Epithelial cell of esophagus (primary cell): Measurements from ENCODE around the gene CBARP.
"Not testable (repeated sequence)": the region's sequence is repeated elsewhere in the genome, so short reads cannot be mapped to it uniquely, and the experiment has no call there.

Source experiments
- DNase-seq: peaks from one replicate; pipeline ENCODE4 v3.0.0; 2010; ENCODE audit warnings: low read depth
- H3K4me3 ChIP-seq: 2 replicates; pipeline ENCODE4 v1.5.1; 2011; ENCODE audit warnings: mild to moderate bottlenecking, low read length, control low read depth
- CTCF ChIP-seq: IDR thresholded peaks from 2 replicates; pipeline ENCODE4 v1.5.1; 2011; ENCODE audit warnings: low read depth, mild to moderate bottlenecking, low read length, control low read depth, inconsistent platforms; ENCODE audit not compliant: insufficient read depth; ENCODE audit errors: missing control alignments

CBARP gene

DNA sequence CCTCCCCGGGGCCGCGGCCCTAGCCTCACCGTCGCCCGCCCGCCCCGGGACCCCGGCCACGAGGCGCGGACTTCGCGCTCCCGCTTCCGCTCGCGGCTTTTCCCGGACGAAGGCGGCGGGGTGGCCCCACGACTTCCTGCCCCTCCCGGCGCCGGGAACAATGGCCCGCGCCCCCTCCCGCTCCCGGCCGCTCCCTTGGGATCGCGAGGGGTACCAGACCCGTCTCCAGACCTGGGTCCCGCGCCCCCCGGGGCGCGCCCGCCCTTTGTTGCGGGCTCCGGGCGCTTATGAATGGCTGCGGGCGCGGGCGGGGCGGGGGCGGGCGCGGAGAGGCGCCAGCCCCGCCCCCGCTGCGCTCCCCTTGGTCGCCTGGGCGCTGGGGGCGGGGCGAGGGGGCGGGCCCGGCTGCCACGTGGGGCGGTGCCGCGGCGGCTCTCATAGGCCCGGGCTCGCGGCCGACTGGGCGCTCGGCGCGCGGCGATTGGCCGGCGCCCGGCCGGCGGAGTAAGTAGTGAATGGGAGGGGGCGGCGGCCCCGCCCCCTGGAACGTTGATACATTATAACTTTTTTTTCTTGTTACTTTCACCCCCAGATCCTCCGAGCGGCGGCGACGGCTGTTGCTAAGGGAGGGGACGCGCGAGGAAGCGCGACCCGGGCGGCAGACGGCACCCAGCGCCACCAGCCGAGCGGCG, 11.6 kb upstream of the CBARP start:
- TF ChIP-seq CTCF, result no peak
- peak; percentile 96 for DNase-seq
- H3K4me3 ChIP-seq, result peak overlapping the region; percentile 75

DNA sequence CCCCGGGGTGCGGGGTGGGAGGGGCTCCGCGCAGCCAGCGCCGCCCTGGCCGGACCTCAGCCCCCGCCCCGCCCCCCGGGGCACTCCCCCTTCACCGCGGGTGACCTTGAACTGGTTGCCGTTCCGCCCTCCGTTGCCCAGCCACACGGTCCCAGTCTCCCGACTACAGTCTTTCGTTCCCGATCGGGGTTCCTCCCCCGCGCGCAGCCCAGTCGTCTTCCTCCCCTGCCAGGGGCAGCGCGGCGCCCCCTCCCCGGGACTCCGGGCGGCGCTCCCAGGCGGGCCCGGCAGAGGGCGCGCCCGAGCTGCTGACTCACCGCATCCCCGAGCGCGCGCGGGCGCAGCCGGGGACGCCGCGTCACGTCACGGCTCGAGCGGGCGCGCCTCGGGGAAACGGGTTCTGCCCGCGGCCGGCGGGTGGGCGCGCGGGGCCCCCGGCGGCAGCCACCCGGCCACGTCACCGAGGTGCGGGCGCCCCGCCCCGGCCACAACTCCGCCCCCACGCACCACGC, 11.0 kb upstream of the CBARP start:
- peak overlapping the region; percentile 65 for H3K4me3 ChIP-seq
- peak; percentile 74 for DNase-seq
- TF ChIP-seq CTCF, result peak; percentile 31

GRCh38 chr19:1248139-1248785, 10.5 kb upstream of the CBARP start, which contains the start of gene MIDN:
Gene MIDN, plus strand, starts transcription at chr19:1248583. Its CDS starts 1,714 bp downstream, at chr19:1250297.
- no peak for TF ChIP-seq CTCF
- peak within 1 kb of the TSS; percentile 65 for H3K4me3 ChIP-seq
- peak; percentile 88 for DNase-seq

DNA sequence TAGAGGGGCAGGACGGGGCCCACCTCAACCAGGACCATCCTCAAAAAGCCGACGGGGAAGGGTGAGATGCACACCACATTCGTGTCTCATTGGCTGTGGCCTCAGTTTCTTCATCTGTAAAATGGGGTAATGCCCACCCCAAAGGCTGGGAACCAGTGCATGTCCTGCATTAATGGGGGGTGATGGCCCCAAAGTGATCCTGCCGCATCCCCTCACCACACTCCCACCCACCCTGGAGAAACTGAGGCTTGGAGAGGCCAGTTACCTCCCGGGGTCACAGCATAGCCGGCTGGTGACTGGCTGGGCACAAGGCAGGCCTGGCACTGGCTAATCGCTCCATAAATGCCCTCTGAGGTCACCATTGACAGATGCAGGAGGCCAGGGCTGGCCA, 9.9 kb upstream of the CBARP start:
- TF ChIP-seq CTCF, result no peak
- H3K4me3 ChIP-seq, result no peak overlapping the region
- DNase-seq, result no peak

DNA sequence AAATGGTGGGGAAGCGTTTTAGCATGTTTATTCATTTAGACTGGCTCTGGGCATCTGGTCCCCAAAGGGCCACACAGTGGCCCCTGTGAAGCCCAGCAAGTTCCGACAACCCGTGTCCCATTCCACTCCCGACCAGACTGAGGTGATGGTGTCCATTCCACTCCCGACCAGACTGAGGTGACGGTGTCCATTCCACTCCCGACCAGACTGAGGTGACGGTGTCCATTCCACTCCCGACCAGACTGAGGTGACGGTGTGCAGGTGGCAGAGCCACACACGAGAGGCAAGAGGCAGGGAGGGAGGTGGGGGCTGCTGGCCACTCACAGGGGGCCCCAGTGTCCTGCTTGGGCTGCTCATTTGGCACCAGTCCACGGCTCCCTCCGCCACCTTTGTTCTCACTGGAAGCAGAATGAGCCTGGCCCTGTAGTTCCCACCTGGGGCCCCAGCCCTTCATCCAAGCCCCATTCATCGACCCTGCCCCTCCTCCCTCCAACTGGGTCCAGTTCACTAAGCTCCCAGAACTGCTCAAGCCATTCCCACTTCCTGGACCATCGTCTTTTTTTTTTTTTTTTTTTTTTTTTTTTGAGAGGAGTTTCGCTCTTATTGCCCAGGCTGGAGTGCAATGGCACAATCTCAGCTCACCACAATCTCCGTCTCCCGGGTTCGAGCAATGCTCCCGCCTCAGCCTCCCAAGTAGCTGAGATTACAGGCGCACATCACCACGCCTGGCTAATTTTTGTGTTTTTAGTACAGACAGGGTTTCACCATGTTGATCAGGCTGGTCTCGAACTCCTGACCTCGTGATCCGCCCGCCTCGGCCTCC, 8.7 kb upstream of the CBARP start:
- DNase-seq, result not testable (repeated sequence)

DNA sequence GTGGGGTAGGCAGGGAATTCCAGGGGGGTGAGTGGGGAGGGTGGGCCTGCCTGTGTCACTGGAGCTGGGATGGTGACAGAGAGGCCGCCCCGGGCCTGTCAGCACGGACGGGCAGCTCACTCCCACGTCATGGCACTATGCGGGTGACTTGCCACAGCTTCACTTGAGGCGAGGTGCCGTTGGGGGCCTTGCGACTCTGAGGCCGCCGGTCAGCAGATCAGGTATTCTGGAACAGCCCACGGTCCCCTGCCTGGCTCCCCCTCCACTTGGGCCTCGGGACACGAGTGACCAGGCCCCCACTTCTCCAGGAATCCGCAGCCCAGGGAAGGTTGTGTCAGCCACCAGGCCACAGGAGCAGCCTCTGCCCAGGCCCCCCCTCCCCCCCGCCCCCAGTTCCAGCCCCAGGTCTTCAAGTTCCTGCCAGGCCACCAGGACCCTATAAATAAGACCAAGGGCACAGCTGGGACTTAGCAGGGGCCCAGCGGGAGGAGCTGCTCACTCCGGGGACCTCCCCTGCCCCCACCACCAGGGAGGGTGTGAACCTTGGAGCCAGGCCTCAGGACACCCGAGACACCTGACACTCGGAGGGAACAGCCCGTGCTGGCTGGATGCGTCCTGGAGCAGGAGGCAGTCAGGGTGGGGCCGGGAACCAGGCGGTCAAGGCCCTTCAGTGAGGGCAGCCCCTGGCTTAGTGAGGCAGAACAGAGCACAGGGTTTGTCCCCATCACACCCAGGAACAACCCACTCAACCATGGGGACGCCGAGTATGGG, 7.9 kb upstream of the CBARP start:
- H3K4me3 ChIP-seq, result no peak overlapping the region
- no peak for TF ChIP-seq CTCF
- DNase-seq, result no peak

More for the DNA sequence above, 8.7 kb upstream of the CBARP start:
- H3K4me3 ChIP-seq, result not testable (repeated sequence)
